Endothelial cell (in vitro differentiated cells): ENCODE measurements around the gene DUSP6. TPM values are rescaled to one million over a fixed set of nuclear protein-coding genes. Genes with fewer than 3 reads are reported as not detected.

Experiments used
- DNase-seq: peaks from one replicate; pipeline ENCODE4 v3.0.0; 2021; ENCODE audit warnings: low spot score
- H3K27ac Mint-ChIP-seq: one replicate; pipeline ENCODE4 v1.8.0; 2021; ENCODE audit warnings: mixed read lengths, inconsistent platforms; ENCODE audit not compliant: unreplicated experiment
- H3K27me3 Mint-ChIP-seq: one replicate; pipeline ENCODE4 v1.8.0; 2021; ENCODE audit warnings: mild to moderate bottlenecking, moderate library complexity, mixed read lengths, inconsistent platforms; ENCODE audit not compliant: unreplicated experiment
- H3K36me3 Mint-ChIP-seq: one replicate; pipeline ENCODE4 v1.8.0; 2021; ENCODE audit warnings: mild to moderate bottlenecking, low read depth, mixed read lengths, inconsistent platforms; ENCODE audit not compliant: unreplicated experiment
- H3K4me1 Mint-ChIP-seq: one replicate; pipeline ENCODE4 v1.8.0; 2021; ENCODE audit warnings: mild to moderate bottlenecking, mixed read lengths, inconsistent platforms; ENCODE audit not compliant: unreplicated experiment
- H3K4me3 Mint-ChIP-seq: one replicate; pipeline ENCODE4 v1.8.0; 2021; ENCODE audit warnings: mild to moderate bottlenecking, mixed read lengths, inconsistent platforms; ENCODE audit not compliant: unreplicated experiment
- H3K9me3 Mint-ChIP-seq: one replicate; pipeline ENCODE4 v1.8.0; 2021; ENCODE audit warnings: mixed read lengths, inconsistent platforms; ENCODE audit not compliant: unreplicated experiment
- total RNA-seq: library from RNA; stranded (reverse); fragmentation: NEBNext Ultra II Directional; extraction: Animal tissue kit (Norgen Biotek cat#: 25700); gene quantifications from one replicate; pipeline ENCODE4 v1.2.1, GENCODE V29; 2021; ENCODE audit not compliant: unreplicated experiment
- TF ChIP-seq, protein P1 (sequence below): fragments of 200-600 bp; sonication (generic); IDR thresholded peaks from one replicate; pipeline ENCODE4 v1.5.0; 2021; ENCODE audit warnings: antibody characterized with exemption; ENCODE audit not compliant: unreplicated experiment

Gene DUSP6
- total RNA-seq, 1 donor from 2014 or later, result 232 TPM

DNA sequence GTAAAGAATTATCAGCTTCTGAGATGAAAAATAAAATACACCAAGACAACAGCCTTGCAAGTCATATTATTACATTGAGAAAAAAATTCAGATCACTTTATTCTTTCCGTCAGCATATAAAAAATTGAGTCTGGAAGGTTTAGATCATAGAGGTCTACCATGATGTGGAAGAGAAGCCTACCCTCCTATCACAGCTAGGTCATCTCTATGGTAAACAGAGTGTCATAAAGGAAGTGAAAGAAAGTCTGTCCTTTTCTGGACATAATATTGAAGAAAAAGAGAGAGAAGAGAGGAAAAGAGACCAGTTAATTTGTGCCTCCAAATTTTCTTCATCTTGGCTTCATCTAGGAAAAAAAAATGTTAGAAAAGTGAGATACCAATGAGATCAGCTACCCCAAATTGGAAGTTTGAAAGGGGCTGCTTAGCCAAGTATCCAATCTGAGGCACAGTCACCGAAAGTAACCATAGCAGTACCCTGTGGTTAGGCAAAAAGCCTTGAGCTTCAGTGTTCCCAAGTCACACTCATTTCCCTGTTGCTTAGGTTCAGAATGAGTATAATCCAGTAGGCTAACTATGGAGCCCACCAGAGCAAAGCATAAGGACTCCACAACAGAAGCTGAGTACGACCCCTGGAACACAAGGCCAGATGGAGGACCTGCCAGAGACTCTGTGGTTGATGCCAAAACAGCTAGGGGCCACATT is 38.1 kb downstream of the DUSP6 start:
- Mint-ChIP-seq H3K9me3 (no peaks in the 10 kb centered on the region), H3K4me3 (no peak overlapping the region), H3K27ac (no peak overlapping the region), H3K36me3 (no peaks in the 10 kb centered on the region), H3K27me3 (peaks cover 5% of the 10 kb centered on the region), H3K4me1 (peaks cover 17% of the 10 kb centered on the region)
- no peak for DNase-seq
- TF ChIP-seq, protein P1, sequence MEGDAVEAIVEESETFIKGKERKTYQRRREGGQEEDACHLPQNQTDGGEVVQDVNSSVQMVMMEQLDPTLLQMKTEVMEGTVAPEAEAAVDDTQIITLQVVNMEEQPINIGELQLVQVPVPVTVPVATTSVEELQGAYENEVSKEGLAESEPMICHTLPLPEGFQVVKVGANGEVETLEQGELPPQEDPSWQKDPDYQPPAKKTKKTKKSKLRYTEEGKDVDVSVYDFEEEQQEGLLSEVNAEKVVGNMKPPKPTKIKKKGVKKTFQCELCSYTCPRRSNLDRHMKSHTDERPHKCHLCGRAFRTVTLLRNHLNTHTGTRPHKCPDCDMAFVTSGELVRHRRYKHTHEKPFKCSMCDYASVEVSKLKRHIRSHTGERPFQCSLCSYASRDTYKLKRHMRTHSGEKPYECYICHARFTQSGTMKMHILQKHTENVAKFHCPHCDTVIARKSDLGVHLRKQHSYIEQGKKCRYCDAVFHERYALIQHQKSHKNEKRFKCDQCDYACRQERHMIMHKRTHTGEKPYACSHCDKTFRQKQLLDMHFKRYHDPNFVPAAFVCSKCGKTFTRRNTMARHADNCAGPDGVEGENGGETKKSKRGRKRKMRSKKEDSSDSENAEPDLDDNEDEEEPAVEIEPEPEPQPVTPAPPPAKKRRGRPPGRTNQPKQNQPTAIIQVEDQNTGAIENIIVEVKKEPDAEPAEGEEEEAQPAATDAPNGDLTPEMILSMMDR, result no peak

- H3K9me3 Mint-ChIP-seq, result no peaks in the 10 kb centered on the region
- no peak overlapping the region for H3K27ac Mint-ChIP-seq
- DNase-seq, result no peak
- TF ChIP-seq, protein P1, result no peak
- H3K4me3 Mint-ChIP-seq, result no peak overlapping the region
- H3K27me3 Mint-ChIP-seq, result peaks cover 5% of the 10 kb centered on the region
- no peaks in the 10 kb centered on the region for H3K36me3 Mint-ChIP-seq
- peaks cover 17% of the 10 kb centered on the region for H3K4me1 Mint-ChIP-seq
Measured at GRCh38 chr12:89311703-89312293, 40.5 kb downstream of the DUSP6 start.

GRCh38 chr12:89309815-89310214 is 42.5 kb downstream of the DUSP6 start:
- Mint-ChIP-seq H3K36me3 (no peaks in the 10 kb centered on the region), H3K27me3 (peaks cover 5% of the 10 kb centered on the region), H3K4me1 (peaks cover 10% of the 10 kb centered on the region), H3K4me3 (no peak overlapping the region), H3K27ac (no peak overlapping the region), H3K9me3 (no peaks in the 10 kb centered on the region)
- no peak for DNase-seq
- TF ChIP-seq, protein P1, result no peak

DNA sequence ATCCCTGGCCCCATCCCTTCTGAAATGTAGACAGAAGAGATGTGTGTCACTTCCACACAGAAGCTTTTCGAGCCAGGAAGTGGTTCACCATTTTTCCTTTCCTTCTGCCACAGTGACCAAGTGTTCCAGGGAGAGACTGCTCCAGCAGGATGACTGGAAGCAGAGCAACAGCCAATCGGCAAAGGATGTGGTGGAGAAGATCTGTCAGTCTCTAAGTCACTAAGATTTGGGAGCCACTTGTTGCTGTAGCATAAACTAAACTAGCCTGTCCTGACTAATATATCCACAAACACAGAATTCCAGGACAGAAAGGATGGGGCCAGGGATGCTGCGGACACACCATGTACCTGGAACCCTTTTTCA is 42.9 kb downstream of the DUSP6 start:
- no peaks in the 10 kb centered on the region for H3K36me3 Mint-ChIP-seq
- H3K4me3 Mint-ChIP-seq, result no peak overlapping the region
- no peaks in the 10 kb centered on the region for H3K9me3 Mint-ChIP-seq
- no peak overlapping the region for H3K27ac Mint-ChIP-seq
- H3K27me3 Mint-ChIP-seq, result peaks cover 6% of the 10 kb centered on the region
- peaks cover 10% of the 10 kb centered on the region for H3K4me1 Mint-ChIP-seq
- DNase-seq, result no peak
- TF ChIP-seq, protein P1, result no peak
